ENCODE results near the gene NUDT16. TPM values are rescaled to one million over a fixed set of nuclear protein-coding genes. Genes with fewer than 3 reads are reported as not detected.
"Not testable (repeated sequence)": the region's sequence is repeated elsewhere in the genome, so short reads cannot be mapped to it uniquely, and the experiment has no call there.

The NUDT16 gene
- total RNA-seq, 1 donor, result 7.3 TPM

- no peak for TF ChIP-seq CTCF (IDR thresholded peaks at IDR 0.05; ENCODE audit: insufficient read depth, low read depth, low read length)
- H3K4me3 ChIP-seq (ENCODE audit: low read depth, low read length), result no peak overlapping the region
- peak; percentile 13 for DNase-seq (ENCODE audit: low read depth)
These were observed 31.1 kb upstream of the NUDT16 start for GRCh38 chr3:131350506-131350905.

DNA sequence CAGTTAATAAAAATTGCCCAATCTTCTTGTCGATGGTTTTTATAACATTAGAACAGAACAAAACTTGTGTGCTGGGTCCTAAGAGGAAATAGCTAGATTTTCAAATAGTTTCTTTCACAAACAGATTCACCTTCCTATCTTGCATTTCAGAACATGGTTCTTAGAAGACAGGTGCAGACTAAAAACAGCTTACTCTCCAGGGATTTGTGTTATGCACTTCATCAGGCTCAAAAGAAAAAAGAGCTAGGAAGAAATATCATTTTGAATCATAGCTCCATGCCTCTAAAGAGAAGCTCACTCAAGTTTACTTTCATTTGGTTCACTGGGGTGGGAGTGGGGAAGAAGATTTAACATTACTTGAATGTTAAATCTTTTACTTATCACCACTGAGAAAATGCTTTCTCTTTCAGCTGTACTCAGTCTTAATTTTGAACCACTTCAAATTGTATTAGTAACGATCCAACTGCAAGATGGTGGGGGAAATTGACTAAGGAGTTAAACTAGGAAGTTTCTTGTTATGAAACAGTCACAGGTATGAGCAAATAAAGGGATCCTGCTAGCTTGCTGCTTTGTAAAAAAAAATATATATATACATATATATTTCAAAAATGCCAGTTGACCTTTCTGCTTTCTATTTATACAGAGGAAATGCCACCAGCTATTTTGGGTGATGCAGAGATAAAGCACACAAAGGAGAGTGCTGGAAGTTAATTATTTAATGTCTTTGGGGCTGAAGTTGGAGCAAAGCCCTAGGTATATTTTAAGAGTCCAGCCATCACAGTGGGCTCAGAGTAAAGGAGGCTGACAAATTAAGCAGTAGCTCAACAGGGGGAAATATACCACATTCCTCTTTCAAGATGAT, 28.3 kb upstream of the NUDT16 start:
- TF ChIP-seq CTCF (IDR thresholded peaks at IDR 0.05; ENCODE audit: insufficient read depth, low read depth, low read length), result no peak
- no peak overlapping the region for H3K4me3 ChIP-seq (ENCODE audit: low read depth, low read length)
- no peak for DNase-seq (ENCODE audit: low read depth)

DNA sequence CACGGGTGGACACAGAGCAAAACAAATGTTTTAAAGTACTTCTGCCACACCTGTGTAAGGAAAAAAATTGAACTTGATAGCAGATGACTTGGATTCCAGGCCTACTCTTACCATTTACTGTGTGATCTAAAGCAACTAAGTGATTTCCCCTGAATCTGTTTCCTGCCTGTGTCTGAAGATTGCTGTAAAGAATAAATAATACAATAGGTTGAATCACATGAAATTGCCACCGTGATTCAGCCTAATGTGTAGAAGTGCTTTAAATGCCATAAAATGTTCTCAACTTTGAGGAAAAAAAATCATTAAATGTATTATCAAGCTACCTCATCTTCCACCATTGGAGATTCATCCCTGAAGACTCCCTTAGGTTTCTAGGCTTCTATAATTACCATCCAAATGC, 27.6 kb upstream of the NUDT16 start:
- H3K4me3 ChIP-seq (ENCODE audit: low read depth, low read length), result no peak overlapping the region
- TF ChIP-seq CTCF (IDR thresholded peaks at IDR 0.05; ENCODE audit: insufficient read depth, low read depth, low read length), result no peak
- DNase-seq (ENCODE audit: low read depth), result no peak

- peak; percentile 2 for DNase-seq (ENCODE audit: low read depth)
- no peak for TF ChIP-seq CTCF (IDR thresholded peaks at IDR 0.05; ENCODE audit: insufficient read depth, low read depth, low read length)
These were observed 25.5 kb upstream of the NUDT16 start for GRCh38 chr3:131356006-131356595.

DNA sequence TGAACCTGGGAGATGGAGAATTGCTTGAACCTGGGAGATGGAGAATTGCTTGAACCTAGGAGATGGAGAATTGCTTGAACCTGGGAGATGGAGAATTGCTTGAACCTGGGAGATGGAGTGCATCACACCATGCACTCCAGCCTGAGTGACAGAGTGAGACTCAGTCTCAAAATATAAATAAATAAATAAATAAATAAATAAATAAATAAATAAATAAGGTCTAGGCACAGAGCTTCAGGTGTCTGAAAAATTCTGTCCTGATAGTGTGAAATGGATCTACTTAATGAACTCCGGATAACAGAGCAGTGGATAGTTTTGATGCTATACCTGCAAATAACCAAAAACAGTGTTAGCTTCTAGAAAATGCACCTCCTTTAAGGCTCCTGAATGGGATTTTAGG, 24.3 kb upstream of the NUDT16 start:
- H3K4me3 ChIP-seq (ENCODE audit: low read depth, low read length), result no peak overlapping the region
- no peak for TF ChIP-seq CTCF (IDR thresholded peaks at IDR 0.05; ENCODE audit: insufficient read depth, low read depth, low read length)
- no peak for DNase-seq (ENCODE audit: low read depth)

More at GRCh38 chr3:131356006-131356595, 25.5 kb upstream of the NUDT16 start:
- no peak overlapping the region for H3K4me3 ChIP-seq (ENCODE audit: low read depth, low read length)

DNA sequence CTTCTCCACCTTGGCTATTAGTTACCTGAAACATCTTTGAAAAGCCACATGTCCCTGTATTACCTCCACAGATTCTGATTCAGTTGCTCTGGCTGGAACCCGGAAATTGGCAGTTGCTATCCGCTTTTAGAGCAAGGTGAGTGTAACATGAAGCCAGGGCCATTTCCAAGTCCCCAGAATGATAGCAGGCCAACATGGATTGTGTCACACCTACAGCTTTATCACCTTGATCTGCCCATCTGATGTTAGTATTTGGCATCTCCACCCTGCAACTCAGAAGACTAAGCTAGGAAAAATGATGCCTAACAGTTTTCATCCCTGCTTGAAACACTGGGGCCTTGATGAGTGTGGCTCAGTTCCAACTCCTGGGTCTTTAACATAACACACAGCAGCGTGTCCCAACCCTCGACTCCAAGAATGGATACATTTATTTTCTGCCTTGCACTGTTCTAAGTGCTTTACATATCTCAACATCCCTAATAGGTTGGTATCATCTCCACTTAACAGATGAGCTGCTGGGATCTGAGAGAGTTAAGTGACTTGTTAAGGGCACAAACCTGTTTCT, 21.3 kb upstream of the NUDT16 start:
- TF ChIP-seq CTCF (IDR thresholded peaks at IDR 0.05; ENCODE audit: insufficient read depth, low read depth, low read length), result no peak
- no peak overlapping the region for H3K4me3 ChIP-seq (ENCODE audit: low read depth, low read length)
- no peak for DNase-seq (ENCODE audit: low read depth)

- not testable (repeated sequence) for DNase-seq (ENCODE audit: low read depth); H3K4me3 ChIP-seq (ENCODE audit: low read depth, low read length)
These were observed 20.5 kb upstream of the NUDT16 start for GRCh38 chr3:131361066-131361463.
